ENCODE results near the gene OR2B2. TPM values are rescaled to one million over a fixed set of nuclear protein-coding genes. Genes with fewer than 3 reads are reported as not detected.
A peak's percentile ranks its signal among the peaks of the same experiment; 100 is the strongest.

OR2B2 gene
- total RNA-seq, 1 donor = not detected

DNA sequence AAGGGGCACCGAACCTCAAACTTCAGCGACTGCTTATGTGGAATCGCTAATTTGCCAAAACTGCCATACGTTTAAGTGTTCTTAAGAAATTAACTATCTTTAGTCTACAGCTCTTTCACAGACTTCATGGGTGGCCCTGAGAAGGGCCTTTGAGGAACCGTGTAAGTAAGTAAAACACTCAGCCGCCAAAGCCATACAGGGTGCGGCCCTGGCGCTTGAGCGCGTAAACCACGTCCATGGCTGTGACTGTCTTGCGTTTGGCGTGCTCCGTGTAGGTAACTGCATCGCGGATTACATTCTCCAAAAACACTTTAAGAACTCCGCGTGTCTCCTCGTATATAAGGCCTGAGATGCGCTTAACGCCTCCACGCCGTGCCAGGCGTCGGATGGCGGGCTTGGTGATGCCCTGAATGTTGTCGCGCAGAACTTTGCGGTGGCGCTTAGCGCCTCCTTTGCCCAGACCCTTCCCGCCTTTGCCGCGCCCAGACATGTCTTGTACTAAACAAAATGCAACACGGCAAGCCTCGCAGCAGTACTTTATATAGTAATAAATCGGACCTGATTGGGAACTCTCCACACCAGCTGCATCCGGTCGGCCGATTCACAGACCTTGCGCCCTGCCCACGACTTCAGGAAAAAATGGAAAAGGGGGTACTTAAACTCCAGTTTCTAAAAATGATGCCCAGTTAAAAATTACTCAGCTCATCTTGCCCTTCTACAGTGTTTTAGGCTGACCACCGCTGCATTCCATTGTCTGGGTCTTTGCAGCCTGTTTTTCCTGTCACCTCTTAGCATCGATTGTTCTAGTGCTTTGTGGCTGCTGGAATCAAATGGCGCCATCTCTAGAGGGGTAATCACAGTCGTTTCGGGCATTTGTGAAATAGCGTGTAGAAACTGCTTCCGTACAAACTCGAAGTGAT, 38.9 kb downstream of the OR2B2 start:
- DNase-seq (ENCODE audit: low read depth) = peak; percentile 79
- TF ChIP-seq, protein P1, sequence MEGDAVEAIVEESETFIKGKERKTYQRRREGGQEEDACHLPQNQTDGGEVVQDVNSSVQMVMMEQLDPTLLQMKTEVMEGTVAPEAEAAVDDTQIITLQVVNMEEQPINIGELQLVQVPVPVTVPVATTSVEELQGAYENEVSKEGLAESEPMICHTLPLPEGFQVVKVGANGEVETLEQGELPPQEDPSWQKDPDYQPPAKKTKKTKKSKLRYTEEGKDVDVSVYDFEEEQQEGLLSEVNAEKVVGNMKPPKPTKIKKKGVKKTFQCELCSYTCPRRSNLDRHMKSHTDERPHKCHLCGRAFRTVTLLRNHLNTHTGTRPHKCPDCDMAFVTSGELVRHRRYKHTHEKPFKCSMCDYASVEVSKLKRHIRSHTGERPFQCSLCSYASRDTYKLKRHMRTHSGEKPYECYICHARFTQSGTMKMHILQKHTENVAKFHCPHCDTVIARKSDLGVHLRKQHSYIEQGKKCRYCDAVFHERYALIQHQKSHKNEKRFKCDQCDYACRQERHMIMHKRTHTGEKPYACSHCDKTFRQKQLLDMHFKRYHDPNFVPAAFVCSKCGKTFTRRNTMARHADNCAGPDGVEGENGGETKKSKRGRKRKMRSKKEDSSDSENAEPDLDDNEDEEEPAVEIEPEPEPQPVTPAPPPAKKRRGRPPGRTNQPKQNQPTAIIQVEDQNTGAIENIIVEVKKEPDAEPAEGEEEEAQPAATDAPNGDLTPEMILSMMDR (IDR thresholded peaks at IDR 0.05; ENCODE audit: insufficient read depth, low read length) = no peak
- peak overlapping the region; percentile 75 for H3K4me3 ChIP-seq (ENCODE audit: low read depth, low read length)

DNA sequence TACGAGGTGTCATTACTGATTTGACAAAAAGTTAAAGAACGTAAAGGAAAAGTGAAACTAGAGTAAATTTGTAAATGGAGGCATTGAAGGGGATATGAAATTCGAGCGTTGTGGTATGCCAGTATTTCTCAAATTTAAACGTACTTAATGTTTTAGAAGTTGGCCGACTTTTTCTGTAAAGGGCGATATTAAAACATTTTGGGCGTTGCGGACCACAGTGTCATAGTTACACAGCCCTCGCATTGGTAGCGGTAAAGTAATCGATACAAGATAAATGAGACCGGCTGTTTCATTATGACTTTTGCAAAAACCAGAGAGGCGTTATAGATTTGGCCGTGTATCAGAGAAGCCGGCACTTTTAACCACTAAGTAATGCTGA, 39.6 kb downstream of the OR2B2 start:
- TF ChIP-seq, protein P1 (IDR thresholded peaks at IDR 0.05; ENCODE audit: insufficient read depth, low read length) = no peak
- DNase-seq (ENCODE audit: low read depth) = no peak
- H3K4me3 ChIP-seq (ENCODE audit: low read depth, low read length) = peak overlapping the region; percentile 75

DNA sequence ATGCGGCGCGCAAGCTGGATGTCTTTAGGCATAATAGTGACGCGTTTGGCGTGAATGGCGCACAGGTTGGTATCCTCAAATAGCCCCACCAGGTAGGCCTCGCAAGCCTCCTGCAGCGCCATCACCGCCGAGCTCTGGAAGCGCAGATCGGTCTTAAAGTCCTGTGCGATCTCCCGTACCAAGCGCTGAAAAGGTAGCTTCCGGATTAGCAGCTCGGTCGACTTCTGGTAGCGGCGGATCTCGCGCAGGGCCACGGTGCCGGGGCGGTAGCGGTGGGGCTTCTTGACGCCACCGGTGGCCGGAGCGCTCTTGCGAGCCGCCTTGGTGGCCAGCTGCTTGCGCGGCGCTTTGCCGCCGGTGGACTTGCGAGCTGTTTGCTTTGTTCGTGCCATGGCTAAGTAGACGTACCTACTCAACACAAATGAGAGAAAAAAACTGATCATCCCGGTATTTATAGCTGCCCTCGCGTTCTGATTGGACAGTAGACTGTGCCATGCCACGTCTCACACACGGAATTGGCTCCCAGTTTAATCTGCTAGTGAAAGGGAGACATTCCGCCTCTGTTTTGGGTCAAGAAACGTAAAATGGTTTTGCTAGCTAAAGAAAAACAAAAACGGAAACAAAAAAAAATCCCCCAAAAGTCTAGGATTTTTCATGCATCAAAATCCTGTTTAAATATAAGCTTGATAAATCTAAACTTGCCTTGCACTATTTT, 40.1 kb downstream of the OR2B2 start:
- peak overlapping the region; percentile 75 for H3K4me3 ChIP-seq (ENCODE audit: low read depth, low read length)
- DNase-seq (ENCODE audit: low read depth) = peak; percentile 99
- TF ChIP-seq, protein P1 (IDR thresholded peaks at IDR 0.05; ENCODE audit: insufficient read depth, low read length) = no peak

DNA sequence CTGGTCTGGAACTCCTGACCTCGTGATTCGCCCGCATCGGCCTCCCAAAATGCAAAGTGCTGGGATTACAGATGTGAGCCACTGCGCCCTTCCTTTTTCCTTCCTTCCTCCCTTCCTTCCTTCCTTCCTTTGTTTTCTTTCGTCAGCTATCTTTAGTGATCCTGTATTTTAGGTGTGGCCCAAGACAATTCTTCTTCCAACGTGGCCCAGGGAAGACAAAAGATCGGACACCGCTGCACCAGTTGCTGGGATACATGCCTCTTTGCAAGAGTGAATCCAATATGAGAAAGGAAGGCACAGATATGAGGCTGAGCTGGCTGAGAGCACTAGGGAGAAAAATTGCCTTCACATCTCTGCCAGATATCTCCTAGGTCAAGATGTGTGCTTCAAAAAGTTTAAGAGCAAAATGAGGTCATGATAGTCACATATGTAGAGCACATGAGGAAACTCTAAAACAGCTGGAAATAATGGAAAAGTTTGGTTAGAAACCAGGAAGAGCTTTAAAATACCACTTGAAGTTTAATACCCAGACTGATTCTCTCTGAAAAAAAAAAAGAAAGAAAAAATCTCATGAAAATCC, 41.8 kb downstream of the OR2B2 start:
- no peak overlapping the region for H3K4me3 ChIP-seq (ENCODE audit: low read depth, low read length)
- TF ChIP-seq, protein P1 (IDR thresholded peaks at IDR 0.05; ENCODE audit: insufficient read depth, low read length) = no peak
- no peak for DNase-seq (ENCODE audit: low read depth)

DNA sequence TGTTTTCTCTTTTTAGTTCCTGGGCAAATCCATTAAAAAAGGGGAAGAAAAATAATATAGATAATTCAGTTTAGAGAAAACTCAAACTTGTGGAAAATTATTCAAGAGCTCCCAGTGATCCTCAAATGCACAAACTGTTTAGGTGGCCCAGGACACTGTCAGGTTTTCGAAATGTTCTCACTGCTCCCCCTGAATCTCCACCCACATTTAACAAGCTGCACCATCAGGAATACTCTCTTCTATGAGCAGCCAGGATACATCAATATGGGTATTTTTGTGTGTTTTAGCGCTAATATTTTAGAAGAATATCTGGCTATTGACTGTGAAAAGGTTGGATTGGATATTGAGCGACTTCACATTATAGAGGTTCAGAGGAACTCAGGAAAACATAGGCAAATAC, 43.9 kb downstream of the OR2B2 start:
- TF ChIP-seq, protein P1 (IDR thresholded peaks at IDR 0.05; ENCODE audit: insufficient read depth, low read length) = no peak
- H3K4me3 ChIP-seq (ENCODE audit: low read depth, low read length) = no peak overlapping the region
- no peak for DNase-seq (ENCODE audit: low read depth)

DNA sequence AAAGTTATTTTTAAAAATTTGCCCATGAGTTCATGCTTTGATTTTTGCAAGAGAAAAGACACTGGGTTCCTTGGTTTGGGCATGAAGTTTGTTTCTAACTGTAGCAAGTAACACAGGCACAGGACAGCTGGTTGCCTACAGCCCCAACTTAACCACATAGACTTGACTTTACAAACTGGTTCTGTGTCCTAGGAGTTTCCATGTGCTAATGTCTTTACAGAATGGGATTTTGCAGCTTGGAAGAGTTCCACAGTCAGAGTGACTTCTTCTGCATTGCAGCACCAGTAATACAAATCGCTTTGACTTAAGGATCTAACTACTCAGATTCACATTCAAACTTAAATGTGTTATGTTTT, 44.3 kb downstream of the OR2B2 start:
- TF ChIP-seq, protein P1 (IDR thresholded peaks at IDR 0.05; ENCODE audit: insufficient read depth, low read length) = no peak
- DNase-seq (ENCODE audit: low read depth) = no peak
- no peak overlapping the region for H3K4me3 ChIP-seq (ENCODE audit: low read depth, low read length)

Data from fibroblast of the aortic adventitia (primary cell).